Endothelial cell of hepatic sinusoid (primary cell): ENCODE results near the gene STXBP6.

Experiments
- in situ Hi-C: cut with HindIII; loops from 2 replicates; pipeline ENCODE4 v1.10.0; 2017; ENCODE audit warnings: low sequenced_read_pairs

STXBP6 gene

GRCh38 chr14:24863968-24864684 is 185.8 kb downstream of the STXBP6 start:
- in situ Hi-C loops, result no loop called here

- in situ Hi-C loops, result no loop called here
Observed at GRCh38 chr14:24861083-24861630, 188.8 kb downstream of the STXBP6 start.

- in situ Hi-C loops, result no loop called here
Observed at GRCh38 chr14:24859559-24859958, 190.4 kb downstream of the STXBP6 start.

GRCh38 chr14:24858684-24859083 is 191.3 kb downstream of the STXBP6 start:
- in situ Hi-C loops, result no loop called here

GRCh38 chr14:24858052-24858451 is 191.9 kb downstream of the STXBP6 start:
- in situ Hi-C loops, result no loop called here

- in situ Hi-C loops, result no loop called here
Observed at GRCh38 chr14:24857277-24857676, 192.7 kb downstream of the STXBP6 start.

- in situ Hi-C loops, result no loop called here
Observed at GRCh38 chr14:24853446-24853845, 196.5 kb downstream of the STXBP6 start.

GRCh38 chr14:24852312-24853060 is 197.5 kb downstream of the STXBP6 start:
- in situ Hi-C loops, result no loop called here

GRCh38 chr14:24851837-24852236 is 198.1 kb downstream of the STXBP6 start:
- in situ Hi-C loops, result no loop called here

- in situ Hi-C loops, result no loop called here
Observed at GRCh38 chr14:24851406-24851805, 198.5 kb downstream of the STXBP6 start.

GRCh38 chr14:24850072-24850471 is 199.9 kb downstream of the STXBP6 start:
- in situ Hi-C loops, result no loop called here

GRCh38 chr14:24849471-24849870 is 200.5 kb downstream of the STXBP6 start:
- in situ Hi-C loops, result no loop called here

GRCh38 chr14:24848102-24848790 is 201.7 kb downstream of the STXBP6 start:
- in situ Hi-C loops, result no loop called here

GRCh38 chr14:24847568-24848095 is 202.3 kb downstream of the STXBP6 start:
- in situ Hi-C loops, result no loop called here

GRCh38 chr14:24846261-24846660 is 203.7 kb downstream of the STXBP6 start:
- in situ Hi-C loops, result no loop called here

GRCh38 chr14:24845851-24846250 is 204.1 kb downstream of the STXBP6 start:
- in situ Hi-C loops, result no loop called here

- in situ Hi-C loops, result loop anchor here (5.0 kb wide), 1 partner anchor 93 kb away; no protein-coding TSS in a partner anchor
Observed at GRCh38 chr14:24844011-24844410, 205.9 kb downstream of the STXBP6 start.

- in situ Hi-C loops, result loop anchor here (5.0 kb wide), 1 partner anchor 94 kb away; no protein-coding TSS in a partner anchor
Observed at GRCh38 chr14:24843494-24843893, 206.5 kb downstream of the STXBP6 start.

- in situ Hi-C loops, result loop anchor here (5.0 kb wide), 1 partner anchor 97 kb away; no protein-coding TSS in a partner anchor
Observed at GRCh38 chr14:24840204-24840893, 209.6 kb downstream of the STXBP6 start.

- in situ Hi-C loops, result loop anchor here (5.0 kb wide), 1 partner anchor 98 kb away; no protein-coding TSS in a partner anchor
Observed at GRCh38 chr14:24839617-24840203, 210.2 kb downstream of the STXBP6 start.
